ENCODE data around the gene STX4.

STX4 gene

DNA sequence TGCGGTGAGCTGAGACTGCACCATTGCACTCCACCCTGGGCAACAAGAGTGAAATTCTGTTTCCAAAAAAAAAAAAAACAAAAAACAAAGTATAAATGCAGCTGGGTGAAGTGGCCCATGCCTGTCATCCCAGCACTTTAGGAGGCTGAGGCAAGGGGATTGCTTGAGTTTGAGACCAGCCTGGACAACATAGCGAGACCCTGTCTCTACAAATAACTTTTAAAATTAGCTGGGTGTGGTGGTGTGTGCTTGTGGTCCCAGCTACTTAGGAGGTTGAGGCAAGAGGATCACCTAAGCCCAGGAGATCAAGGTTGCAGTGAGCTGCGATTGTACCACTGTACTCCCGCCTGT, 10.1 kb upstream of the STX4 start:
- no peaks in the 10 kb centered on the region for H3F3A ChIP-seq (ENCODE audit: low read depth)
- no peak overlapping the region for H2AFZ ChIP-seq (ENCODE audit: low read length)
- no peaks in the 10 kb centered on the region for H3K27me3 ChIP-seq (ENCODE audit: insufficient read depth, low read length, poor library complexity, severe bottlenecking)
- TF ChIP-seq, protein P1, sequence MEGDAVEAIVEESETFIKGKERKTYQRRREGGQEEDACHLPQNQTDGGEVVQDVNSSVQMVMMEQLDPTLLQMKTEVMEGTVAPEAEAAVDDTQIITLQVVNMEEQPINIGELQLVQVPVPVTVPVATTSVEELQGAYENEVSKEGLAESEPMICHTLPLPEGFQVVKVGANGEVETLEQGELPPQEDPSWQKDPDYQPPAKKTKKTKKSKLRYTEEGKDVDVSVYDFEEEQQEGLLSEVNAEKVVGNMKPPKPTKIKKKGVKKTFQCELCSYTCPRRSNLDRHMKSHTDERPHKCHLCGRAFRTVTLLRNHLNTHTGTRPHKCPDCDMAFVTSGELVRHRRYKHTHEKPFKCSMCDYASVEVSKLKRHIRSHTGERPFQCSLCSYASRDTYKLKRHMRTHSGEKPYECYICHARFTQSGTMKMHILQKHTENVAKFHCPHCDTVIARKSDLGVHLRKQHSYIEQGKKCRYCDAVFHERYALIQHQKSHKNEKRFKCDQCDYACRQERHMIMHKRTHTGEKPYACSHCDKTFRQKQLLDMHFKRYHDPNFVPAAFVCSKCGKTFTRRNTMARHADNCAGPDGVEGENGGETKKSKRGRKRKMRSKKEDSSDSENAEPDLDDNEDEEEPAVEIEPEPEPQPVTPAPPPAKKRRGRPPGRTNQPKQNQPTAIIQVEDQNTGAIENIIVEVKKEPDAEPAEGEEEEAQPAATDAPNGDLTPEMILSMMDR (conservative IDR thresholded peaks at IDR 0.05; ENCODE audit: low read length) = no peak
- TF ChIP-seq EZH2phosphoT487 (IDR thresholded peaks at IDR 0.05; ENCODE audit: borderline replicate concordance) = no peak
- no peak overlapping the region for H3K9ac ChIP-seq (ENCODE audit: low read depth, low read length, poor library complexity, severe bottlenecking)
- no peaks in the 10 kb centered on the region for H3K9me2 ChIP-seq (replicated peaks; ENCODE audit: low read depth, low read length)
- H3K36me3 ChIP-seq (ENCODE audit: insufficient read depth, low read length) = no peaks in the 10 kb centered on the region
- H3K4me2 ChIP-seq (ENCODE audit: low read depth, low read length, poor library complexity, severe bottlenecking) = no peak overlapping the region
- no peaks in the 10 kb centered on the region for H3K9me3 ChIP-seq (ENCODE audit: insufficient read depth, low read depth, low read length)
- H3K4me1 ChIP-seq (ENCODE audit: insufficient read depth, low read length, poor library complexity, severe bottlenecking) = no peaks in the 10 kb centered on the region
- H3K4me3 ChIP-seq (ENCODE audit: low read length, poor library complexity, severe bottlenecking) = no peak overlapping the region
- H4K20me1 ChIP-seq (ENCODE audit: insufficient read depth, low read length, poor library complexity, severe bottlenecking) = no peaks in the 10 kb centered on the region
- H3K79me2 ChIP-seq (ENCODE audit: insufficient read depth, low read length) = no peaks in the 10 kb centered on the region

DNA sequence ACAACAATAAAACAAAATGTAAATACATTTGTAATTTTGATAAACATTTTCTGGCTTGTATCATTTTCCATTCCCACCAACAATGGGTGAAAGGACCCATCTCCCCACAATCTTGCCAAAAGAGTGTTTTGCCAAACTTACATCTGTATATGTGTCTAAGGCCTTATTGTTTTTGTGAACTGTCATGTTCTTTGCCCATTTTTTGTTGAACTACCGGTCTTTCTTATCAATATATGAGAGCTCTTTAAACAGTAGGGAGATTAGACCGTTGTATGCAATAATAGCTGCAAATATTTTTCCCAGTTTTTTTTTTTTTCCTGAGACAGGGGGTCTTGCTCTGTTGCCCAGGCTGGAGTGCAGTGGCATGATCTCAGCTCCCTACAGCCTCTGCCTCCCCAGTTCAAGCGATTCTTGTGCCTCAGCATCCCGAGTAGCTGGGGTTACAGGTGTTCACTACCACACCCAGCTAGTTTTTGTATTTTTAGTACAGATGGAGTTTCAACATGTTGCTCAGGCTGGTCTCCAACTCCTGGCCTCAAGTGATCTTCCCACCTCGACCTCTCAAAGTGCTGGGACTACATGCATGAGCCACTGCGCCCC, 9.6 kb upstream of the STX4 start:
- Histone ChIP-seq H3K9ac (ENCODE audit: low read depth, low read length, poor library complexity, severe bottlenecking) (no peak overlapping the region), H3F3A (ENCODE audit: low read depth) (no peaks in the 10 kb centered on the region), H3K9me3 (ENCODE audit: insufficient read depth, low read depth, low read length) (no peaks in the 10 kb centered on the region), H3K4me2 (ENCODE audit: low read depth, low read length, poor library complexity, severe bottlenecking) (no peak overlapping the region), H2AFZ (ENCODE audit: low read length) (no peak overlapping the region), H3K36me3 (ENCODE audit: insufficient read depth, low read length) (no peaks in the 10 kb centered on the region), H3K4me3 (ENCODE audit: low read length, poor library complexity, severe bottlenecking) (no peak overlapping the region), H3K27me3 (ENCODE audit: insufficient read depth, low read length, poor library complexity, severe bottlenecking) (no peaks in the 10 kb centered on the region), H3K79me2 (ENCODE audit: insufficient read depth, low read length) (no peaks in the 10 kb centered on the region), H3K9me2 (replicated peaks; ENCODE audit: low read depth, low read length) (no peaks in the 10 kb centered on the region), H3K4me1 (ENCODE audit: insufficient read depth, low read length, poor library complexity, severe bottlenecking) (no peaks in the 10 kb centered on the region), H4K20me1 (ENCODE audit: insufficient read depth, low read length, poor library complexity, severe bottlenecking) (no peaks in the 10 kb centered on the region)
- TF ChIP-seq, protein P1 (conservative IDR thresholded peaks at IDR 0.05; ENCODE audit: low read length) = no peak
- TF ChIP-seq EZH2phosphoT487 (IDR thresholded peaks at IDR 0.05; ENCODE audit: borderline replicate concordance) = no peak

DNA sequence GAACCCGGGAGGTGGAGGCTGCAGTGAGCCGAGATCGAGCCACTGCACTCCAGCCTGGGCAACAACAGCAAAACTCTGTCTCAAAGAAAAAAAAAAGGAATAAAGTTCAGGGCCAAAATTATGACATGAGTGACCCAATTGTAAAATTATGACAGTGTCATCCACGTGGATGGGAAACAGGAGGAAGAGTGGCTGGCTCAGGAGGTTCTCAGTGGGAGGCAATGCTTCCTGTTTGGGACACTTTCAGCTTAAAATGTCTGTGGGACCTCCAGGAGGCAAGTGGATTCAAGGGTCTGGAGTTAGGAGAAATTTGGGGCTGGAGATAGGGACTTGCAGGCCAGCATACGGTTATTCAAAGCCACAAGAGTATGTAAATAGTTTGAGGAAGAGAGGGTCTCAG, 8.0 kb upstream of the STX4 start:
- no peaks in the 10 kb centered on the region for H3K9me2 ChIP-seq (replicated peaks; ENCODE audit: low read depth, low read length)
- H2AFZ ChIP-seq (ENCODE audit: low read length) = no peak overlapping the region; the same call in 1 of the 2 replicates
- no peaks in the 10 kb centered on the region for H3F3A ChIP-seq (ENCODE audit: low read depth)
- no peaks in the 10 kb centered on the region for H3K9me3 ChIP-seq (ENCODE audit: insufficient read depth, low read depth, low read length)
- H3K79me2 ChIP-seq (ENCODE audit: insufficient read depth, low read length) = no peaks in the 10 kb centered on the region
- H3K4me1 ChIP-seq (ENCODE audit: insufficient read depth, low read length, poor library complexity, severe bottlenecking) = no peaks in the 10 kb centered on the region
- H3K27me3 ChIP-seq (ENCODE audit: insufficient read depth, low read length, poor library complexity, severe bottlenecking) = no peaks in the 10 kb centered on the region
- no peak overlapping the region for H3K9ac ChIP-seq (ENCODE audit: low read depth, low read length, poor library complexity, severe bottlenecking)
- H3K36me3 ChIP-seq (ENCODE audit: insufficient read depth, low read length) = no peaks in the 10 kb centered on the region
- H4K20me1 ChIP-seq (ENCODE audit: insufficient read depth, low read length, poor library complexity, severe bottlenecking) = no peaks in the 10 kb centered on the region
- H3K4me3 ChIP-seq (ENCODE audit: low read length, poor library complexity, severe bottlenecking) = no peak overlapping the region
- H3K4me2 ChIP-seq (ENCODE audit: low read depth, low read length, poor library complexity, severe bottlenecking) = no peak overlapping the region
- TF ChIP-seq, protein P1 (conservative IDR thresholded peaks at IDR 0.05; ENCODE audit: low read length) = no peak
- TF ChIP-seq EZH2phosphoT487 (IDR thresholded peaks at IDR 0.05; ENCODE audit: borderline replicate concordance) = no peak
